H1 (cell line): ENCODE results near the gene LPP.

Experiments used
- ATF2 ChIP-seq: IDR thresholded peaks from 2 replicates; pipeline ENCODE4 v1.6.1; 2012; ENCODE audit warnings: low read length, inconsistent platforms
- EZH2 ChIP-seq: fragments of 200-600 bp; sonication (generic); IDR thresholded peaks from 2 replicates; pipeline ENCODE4 v1.7.1; 2012; ENCODE audit warnings: low read depth, mild to moderate bottlenecking, moderate library complexity, low read length, inconsistent platforms; ENCODE audit not compliant: severe bottlenecking
- POLR2A ChIP-seq, 2 experiments: IDR thresholded peaks; 1 replicate in 1 of 2; 2 replicates in 1 of 2; pipeline ENCODE4 v1.6.1; 2011; ENCODE audit warnings: low read depth in 2 of 2, low read length in 2 of 2, mild to moderate bottlenecking in 2 of 2; ENCODE audit errors: control extremely low read depth in 1 of 2
- RAD21 ChIP-seq, 2 experiments: IDR thresholded peaks in 1 of 2; conservative IDR thresholded peaks in 1 of 2; 2 replicates each; pipeline ENCODE4 v1.6.1; 2011; ENCODE audit warnings: low read depth in 2 of 2, low read length in 2 of 2, improper control_type of control experiment in 1 of 2, inconsistent platforms in 1 of 2, mild to moderate bottlenecking in 1 of 2, moderate library complexity in 1 of 2
- RFX5 ChIP-seq: IDR thresholded peaks from 2 replicates; pipeline ENCODE4 v1.6.1; 2011; ENCODE audit warnings: low read depth, low read length, improper control_type of control experiment, borderline replicate concordance
- SIN3A ChIP-seq, 2 experiments: IDR thresholded peaks in 1 of 2; conservative IDR thresholded peaks in 1 of 2; 2 replicates each; pipeline ENCODE4 v1.6.1; 2011 to 2012; ENCODE audit warnings: low read length in 2 of 2, improper control_type of control experiment in 1 of 2, low read depth in 1 of 2, mild to moderate bottlenecking in 1 of 2
- SIX5 ChIP-seq: IDR thresholded peaks from 2 replicates; pipeline ENCODE4 v1.6.1; 2011; ENCODE audit warnings: mild to moderate bottlenecking, low read depth, low read length
- SP4 ChIP-seq: IDR thresholded peaks from 2 replicates; pipeline ENCODE4 v1.6.1; 2012; ENCODE audit warnings: low read length, inconsistent platforms
- TF ChIP-seq, protein P1 (sequence below), 3 experiments: IDR thresholded peaks; 1 replicate in 2 of 3; 2 replicates in 1 of 3; pipeline versions ENCODE4 v1.5.1 to v1.6.1; 2011; ENCODE audit warnings: low read length in 3 of 3, mild to moderate bottlenecking in 3 of 3, inconsistent platforms in 2 of 3, low read depth in 1 of 3, moderate library complexity in 1 of 3; ENCODE audit not compliant: insufficient read depth in 1 of 3; ENCODE audit errors: control extremely low read depth in 1 of 3

DNA sequence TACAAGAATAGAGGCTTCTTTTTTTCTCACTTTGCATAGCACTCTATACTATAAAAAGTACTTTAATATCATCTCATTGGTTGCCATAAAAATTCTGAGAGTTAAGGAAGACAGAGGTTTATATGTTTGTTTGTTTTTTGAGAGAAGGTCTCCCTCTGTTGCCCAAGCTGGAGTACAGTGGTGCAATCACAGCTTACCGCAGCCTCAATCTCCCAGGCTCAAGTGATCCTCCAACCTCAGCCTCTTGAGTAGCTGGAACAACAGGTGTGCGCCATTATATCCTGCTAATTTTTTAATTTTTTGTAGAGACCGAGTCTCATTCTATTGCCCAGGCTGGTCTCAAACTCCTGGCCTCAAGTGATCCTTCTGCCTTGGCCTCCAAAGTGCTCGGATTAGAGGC, 250.2 kb downstream of the LPP start:
- TF ChIP-seq RFX5 (no peak), POLR2A (IDR thresholded peaks at IDR 0.05; ENCODE audit: control extremely low read depth in 1 of 2, low read depth in 2 of 2, low read length in 2 of 2) (no peak), SIX5 (no peak), RAD21 (IDR thresholded peaks at IDR 0.05 in 1 of 2, conservative IDR thresholded peaks at IDR 0.05 in 1 of 2; ENCODE audit: low read depth in 2 of 2, low read length in 2 of 2) (peak; percentile 24 to 26; a peak in 3 of 4 replicates), SIN3A (conservative IDR thresholded peaks at IDR 0.05 in 1 of 2, IDR thresholded peaks at IDR 0.05 in 1 of 2; ENCODE audit: low read depth in 1 of 2, low read length in 2 of 2) (no peak), ATF2 (no peak), EZH2 (no peak), SP4 (no peak)
- TF ChIP-seq, protein P1, sequence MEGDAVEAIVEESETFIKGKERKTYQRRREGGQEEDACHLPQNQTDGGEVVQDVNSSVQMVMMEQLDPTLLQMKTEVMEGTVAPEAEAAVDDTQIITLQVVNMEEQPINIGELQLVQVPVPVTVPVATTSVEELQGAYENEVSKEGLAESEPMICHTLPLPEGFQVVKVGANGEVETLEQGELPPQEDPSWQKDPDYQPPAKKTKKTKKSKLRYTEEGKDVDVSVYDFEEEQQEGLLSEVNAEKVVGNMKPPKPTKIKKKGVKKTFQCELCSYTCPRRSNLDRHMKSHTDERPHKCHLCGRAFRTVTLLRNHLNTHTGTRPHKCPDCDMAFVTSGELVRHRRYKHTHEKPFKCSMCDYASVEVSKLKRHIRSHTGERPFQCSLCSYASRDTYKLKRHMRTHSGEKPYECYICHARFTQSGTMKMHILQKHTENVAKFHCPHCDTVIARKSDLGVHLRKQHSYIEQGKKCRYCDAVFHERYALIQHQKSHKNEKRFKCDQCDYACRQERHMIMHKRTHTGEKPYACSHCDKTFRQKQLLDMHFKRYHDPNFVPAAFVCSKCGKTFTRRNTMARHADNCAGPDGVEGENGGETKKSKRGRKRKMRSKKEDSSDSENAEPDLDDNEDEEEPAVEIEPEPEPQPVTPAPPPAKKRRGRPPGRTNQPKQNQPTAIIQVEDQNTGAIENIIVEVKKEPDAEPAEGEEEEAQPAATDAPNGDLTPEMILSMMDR (IDR thresholded peaks at IDR 0.05; ENCODE audit: control extremely low read depth in 1 of 3, insufficient read depth in 1 of 3, low read depth in 1 of 3, low read length in 3 of 3) = no peak
